NCI-H345 treated with DMSO at 0.1 percent for 48 hours (cell line): ENCODE data around the gene DYRK1B.

Source experiments
- DNase-seq: peaks from one replicate; lab custom pipeline; 2025; ENCODE audit not compliant: unreplicated experiment; lab: John Stamatoyannopoulos, UW

The DYRK1B gene

DNA sequence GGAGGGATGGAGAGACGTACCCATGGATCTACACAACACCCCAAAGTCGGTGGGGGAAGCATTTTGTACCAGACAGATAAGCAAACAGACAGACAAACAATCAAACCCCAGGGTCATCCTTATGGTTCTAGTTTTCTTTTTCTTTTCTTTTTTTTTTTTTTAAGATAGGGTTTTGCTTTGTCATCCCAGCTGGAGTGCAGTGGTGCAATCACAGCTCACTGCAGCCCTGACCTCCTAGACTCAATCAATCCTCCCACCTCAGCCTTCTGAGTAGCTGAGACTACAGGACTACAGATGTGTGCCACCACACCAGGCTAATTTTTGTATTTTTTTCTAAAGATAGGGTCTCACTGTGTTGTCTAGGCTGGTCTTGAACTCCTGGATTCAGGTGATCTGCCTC is 30.2 kb upstream of the DYRK1B start:
- no peak for DNase-seq

DNA sequence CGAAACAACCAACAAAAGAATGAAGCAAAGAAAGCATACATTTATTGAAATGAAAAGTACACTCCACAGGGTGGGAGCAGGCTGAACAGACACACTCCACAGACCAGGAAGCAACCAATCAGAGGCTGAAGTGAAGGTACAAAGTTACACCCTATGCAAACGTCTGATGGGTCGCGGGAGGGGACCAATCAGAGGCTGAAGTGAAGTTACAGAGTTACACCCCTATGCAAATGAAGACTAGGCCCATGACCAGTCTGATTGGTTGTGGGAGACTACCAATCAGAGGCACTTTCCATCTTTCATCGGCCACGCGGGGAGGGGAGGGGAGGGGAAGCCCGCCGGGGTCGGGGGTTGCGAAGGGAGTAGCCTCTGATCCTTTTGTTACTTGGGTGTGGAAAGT is 24.6 kb upstream of the DYRK1B start:
- DNase-seq: no peak

DNA sequence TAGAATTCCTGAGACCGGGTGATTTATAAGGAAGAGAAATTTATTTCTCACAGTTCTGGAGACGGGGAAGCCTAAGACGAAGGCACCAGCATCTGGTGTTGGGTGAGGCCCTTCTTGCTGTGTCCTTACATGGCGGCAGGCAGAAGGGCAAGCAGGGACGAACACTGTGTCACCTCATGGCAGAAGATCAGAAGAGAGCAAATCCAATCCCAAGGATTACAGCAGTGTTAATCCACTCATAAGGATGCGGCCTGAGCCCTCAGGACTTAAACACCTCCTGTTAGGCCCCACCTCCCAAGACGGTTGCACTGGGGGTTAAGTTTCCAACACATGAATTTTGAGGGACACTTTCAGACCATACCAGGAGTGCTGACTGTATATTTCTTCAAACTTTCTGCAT is 18.9 kb upstream of the DYRK1B start:
- no peak for DNase-seq

DNA sequence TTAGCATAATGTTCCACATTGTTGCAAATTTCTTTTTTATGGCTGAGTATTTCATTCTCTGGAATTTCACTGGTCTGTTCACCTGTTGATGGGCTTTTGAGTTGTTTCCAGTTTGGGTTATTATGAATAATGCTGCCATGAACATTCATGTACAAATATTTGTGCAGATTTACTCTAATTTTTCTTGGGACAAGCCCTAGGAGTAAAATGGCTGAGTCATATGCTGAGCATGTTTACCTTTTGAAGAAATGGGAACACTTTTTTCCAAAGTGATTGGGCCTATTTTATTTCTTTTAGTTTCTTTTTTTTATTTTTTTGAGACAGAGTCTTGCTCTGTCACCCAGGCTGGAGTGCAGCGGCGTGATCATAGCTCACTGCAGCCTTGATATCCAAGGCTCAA is 16.9 kb upstream of the DYRK1B start:
- no peak for DNase-seq

- no peak for DNase-seq
Measured at GRCh38 chr19:39848392-39848791, 14.4 kb upstream of the DYRK1B start.

DNA sequence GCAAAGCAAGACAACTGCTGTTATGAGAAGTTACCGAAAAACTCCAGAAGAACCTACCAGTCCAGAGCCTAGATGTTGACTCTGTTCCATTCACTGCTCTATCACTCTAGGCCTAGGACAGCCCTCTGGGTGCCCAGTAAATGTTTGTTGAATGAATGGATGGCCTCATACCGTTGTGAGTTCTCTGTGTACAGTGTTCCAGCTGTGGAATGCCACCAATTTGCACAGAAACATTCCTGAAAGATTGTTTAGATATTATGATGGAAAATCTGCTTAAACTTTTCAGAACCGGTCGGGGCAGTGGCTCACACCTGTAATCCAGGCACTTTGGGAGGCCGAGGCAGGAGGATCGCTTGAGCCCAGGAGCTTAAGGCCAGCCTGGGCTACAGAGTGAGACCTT is 13.6 kb upstream of the DYRK1B start:
- DNase-seq: no peak

GRCh38 chr19:39846678-39847486 is 12.9 kb upstream of the DYRK1B start:
- no peak for DNase-seq

GRCh38 chr19:39845933-39846677 is 12.1 kb upstream of the DYRK1B start, which contains the start of gene FBL:
Gene FBL, minus strand, starts transcription at chr19:39846379. Its CDS starts 79 bp downstream, at chr19:39846300.
- DNase-seq: peak; percentile 95

DNA sequence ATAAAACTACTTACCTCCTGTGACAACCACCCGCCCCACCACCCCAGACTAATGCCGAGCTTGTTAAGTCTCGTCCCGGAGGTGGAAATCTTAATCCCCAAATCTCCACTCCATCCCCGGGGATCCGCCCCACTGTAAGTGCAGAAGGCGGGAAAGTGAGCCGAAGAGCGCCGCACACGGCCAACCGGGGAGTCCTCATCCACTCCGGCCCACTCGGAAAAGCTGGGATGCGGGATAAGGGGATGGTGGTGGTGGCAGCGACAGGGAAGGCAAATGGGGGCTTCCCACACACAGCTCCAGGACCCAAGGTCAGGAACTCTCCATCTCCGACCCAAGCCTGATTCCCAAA is 11.6 kb upstream of the DYRK1B start:
- DNase-seq: no peak

- no peak for DNase-seq
Measured at GRCh38 chr19:39845172-39845571, 11.2 kb upstream of the DYRK1B start.

DNA sequence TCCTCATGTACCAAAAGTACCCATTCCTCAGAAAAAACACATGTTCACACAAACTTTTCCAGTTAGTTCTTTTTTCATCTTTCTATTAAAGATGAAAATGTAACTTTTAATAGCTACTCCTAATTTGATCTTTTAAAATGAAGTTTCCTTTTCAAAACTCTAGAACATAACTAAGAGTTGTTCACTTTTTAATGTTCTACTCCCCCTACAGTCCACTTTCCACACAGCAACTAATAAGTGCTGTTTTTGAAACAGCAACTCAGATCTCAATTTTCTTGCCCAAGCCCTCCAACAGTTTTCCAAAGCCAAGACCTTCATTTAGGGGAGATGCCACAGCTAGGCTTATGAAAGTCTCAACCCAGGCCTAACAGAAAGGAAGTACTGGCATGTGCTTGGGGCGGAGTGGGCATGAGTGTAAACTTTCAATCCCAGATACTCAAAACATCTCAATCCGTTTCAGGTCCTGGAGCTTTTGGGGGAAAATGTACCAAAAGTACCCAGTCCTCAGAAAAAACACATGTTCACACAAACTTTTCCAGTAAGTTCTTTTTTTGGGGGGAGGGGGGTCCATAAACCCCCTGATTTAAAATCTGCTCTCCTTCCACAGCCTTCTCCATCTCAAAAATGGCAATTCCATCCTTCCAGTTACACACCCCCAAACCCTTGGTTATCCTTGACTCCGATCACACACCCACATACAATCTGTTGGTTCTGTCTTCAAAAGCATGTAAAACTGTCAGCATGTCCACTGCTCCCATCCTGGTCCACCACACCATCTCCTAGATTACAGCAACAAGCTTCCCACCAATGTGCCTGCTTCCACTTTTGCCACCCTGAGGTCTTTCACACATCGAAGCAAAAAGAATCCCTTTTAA is 10.2 kb upstream of the DYRK1B start:
- DNase-seq: peak; percentile 56

GRCh38 chr19:39842693-39843435 is 8.9 kb upstream of the DYRK1B start:
- DNase-seq: no peak

DNA sequence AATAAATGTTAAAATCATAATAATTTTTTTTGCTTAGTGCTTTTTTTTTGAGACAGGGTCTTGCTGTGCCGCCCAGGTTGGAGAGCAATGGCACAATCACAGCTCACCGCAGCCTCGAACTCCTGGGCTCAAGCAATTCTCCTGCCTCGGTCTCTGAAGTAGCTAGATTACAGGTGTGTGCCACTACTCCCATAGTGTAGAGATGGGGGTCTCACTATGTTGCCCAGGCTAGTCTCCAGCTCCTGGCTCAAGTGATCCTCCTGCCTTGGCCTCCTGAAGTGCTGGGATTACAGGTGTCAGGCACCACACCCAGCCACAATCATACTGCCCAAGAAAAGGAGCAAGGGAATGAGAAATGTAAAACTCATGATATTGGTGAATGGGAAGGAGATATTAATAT is 7.1 kb upstream of the DYRK1B start:
- no peak for DNase-seq

- no peak for DNase-seq
Measured at GRCh38 chr19:39840492-39840891, 6.5 kb upstream of the DYRK1B start.

- DNase-seq: no peak
Measured at GRCh38 chr19:39839678-39840327, 5.8 kb upstream of the DYRK1B start.

GRCh38 chr19:39838569-39838968 is 4.6 kb upstream of the DYRK1B start:
- DNase-seq: no peak

DNA sequence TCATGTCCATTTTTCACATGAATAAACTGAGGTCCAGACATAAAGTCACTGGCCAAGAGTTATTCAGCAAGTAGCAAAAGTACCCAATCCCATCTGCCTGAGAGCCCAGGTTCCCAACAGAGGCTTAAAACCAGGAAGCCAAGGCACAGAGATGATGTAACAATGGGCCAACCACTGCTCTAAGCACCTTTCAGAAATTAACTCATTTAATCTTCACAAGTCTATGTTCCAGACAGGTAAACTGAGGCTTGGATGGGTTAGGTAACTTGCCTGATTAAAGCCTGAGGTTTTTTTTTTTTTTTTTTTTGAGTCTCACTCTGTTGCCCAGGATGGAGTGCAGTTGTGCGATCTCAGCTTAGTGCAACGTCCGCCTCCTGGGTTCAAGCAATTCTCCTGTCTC is 4.0 kb upstream of the DYRK1B start:
- DNase-seq: no peak

DNA sequence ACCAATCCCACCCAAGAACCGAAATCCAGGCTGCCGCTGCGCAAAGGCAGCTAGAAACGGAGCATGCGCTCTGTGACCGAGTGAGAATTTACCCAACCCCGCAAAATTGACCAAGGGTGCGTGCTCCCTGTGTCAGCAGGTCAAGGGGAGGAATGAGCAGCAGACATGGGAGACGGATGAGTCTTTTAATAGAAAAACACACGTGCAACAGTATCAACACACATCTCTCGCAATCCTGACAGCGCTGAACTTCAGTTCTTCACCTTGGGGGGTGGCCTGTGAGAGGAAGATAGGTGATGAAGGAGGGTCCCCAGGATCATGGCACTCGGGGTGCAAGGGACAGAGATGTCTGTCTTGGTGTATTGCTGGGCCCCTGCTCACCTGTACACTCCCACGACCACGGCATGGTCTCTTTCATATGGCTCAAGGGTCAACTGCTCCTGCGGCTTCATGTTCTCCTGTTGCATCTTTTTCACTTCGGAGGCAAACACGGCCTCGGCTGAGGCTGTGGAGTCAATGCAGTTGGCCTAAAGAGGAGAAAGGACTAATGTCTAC is 402 bp upstream of the DYRK1B start:
- DNase-seq: no peak

- DNase-seq: no peak
Measured at GRCh38 chr19:39833160-39833463, 850 bp downstream of the DYRK1B start.
